ENCODE results near the gene SPATA9.

DNA sequence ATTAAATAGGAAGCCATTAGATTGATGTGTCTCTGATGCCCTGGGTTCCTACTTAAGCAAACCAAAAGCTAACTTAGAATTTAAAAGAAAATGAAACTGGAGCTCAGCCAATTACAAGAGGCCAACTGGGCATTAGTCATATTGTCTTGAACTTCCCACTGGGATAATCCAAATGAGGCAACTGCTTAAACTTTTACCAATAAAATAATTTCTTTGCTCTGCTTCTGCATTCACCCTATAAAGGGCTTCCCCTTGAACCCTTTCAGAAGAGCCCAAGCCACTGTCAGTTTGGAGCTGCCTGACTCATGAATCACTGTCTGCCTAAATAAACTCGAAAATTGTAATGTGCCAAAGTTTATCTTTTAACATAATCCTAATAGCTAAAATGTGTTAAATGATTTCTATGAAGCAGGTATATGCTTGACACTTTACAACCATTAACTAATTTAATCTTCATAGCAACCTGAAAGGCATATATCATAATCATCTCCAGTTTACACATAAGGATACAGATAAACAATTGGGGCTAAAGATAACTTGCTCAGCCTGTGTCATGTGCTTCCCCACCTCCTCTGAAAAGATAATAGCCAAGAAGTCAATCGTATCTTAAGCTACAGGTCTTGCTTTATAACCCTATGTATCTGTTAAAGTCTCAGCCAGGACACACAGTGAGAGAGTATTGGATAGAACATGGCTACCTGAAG, 51.4 kb downstream of the SPATA9 start:
- TF ChIP-seq, protein P1, sequence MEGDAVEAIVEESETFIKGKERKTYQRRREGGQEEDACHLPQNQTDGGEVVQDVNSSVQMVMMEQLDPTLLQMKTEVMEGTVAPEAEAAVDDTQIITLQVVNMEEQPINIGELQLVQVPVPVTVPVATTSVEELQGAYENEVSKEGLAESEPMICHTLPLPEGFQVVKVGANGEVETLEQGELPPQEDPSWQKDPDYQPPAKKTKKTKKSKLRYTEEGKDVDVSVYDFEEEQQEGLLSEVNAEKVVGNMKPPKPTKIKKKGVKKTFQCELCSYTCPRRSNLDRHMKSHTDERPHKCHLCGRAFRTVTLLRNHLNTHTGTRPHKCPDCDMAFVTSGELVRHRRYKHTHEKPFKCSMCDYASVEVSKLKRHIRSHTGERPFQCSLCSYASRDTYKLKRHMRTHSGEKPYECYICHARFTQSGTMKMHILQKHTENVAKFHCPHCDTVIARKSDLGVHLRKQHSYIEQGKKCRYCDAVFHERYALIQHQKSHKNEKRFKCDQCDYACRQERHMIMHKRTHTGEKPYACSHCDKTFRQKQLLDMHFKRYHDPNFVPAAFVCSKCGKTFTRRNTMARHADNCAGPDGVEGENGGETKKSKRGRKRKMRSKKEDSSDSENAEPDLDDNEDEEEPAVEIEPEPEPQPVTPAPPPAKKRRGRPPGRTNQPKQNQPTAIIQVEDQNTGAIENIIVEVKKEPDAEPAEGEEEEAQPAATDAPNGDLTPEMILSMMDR (IDR thresholded peaks at IDR 0.05; ENCODE audit: low read depth, low read length, missing input control): no peak
- no peak for TF ChIP-seq SP1 (IDR thresholded peaks at IDR 0.05)
- no peak for TF ChIP-seq HNF4G (IDR thresholded peaks at IDR 0.05)
- TF ChIP-seq, protein P2, sequence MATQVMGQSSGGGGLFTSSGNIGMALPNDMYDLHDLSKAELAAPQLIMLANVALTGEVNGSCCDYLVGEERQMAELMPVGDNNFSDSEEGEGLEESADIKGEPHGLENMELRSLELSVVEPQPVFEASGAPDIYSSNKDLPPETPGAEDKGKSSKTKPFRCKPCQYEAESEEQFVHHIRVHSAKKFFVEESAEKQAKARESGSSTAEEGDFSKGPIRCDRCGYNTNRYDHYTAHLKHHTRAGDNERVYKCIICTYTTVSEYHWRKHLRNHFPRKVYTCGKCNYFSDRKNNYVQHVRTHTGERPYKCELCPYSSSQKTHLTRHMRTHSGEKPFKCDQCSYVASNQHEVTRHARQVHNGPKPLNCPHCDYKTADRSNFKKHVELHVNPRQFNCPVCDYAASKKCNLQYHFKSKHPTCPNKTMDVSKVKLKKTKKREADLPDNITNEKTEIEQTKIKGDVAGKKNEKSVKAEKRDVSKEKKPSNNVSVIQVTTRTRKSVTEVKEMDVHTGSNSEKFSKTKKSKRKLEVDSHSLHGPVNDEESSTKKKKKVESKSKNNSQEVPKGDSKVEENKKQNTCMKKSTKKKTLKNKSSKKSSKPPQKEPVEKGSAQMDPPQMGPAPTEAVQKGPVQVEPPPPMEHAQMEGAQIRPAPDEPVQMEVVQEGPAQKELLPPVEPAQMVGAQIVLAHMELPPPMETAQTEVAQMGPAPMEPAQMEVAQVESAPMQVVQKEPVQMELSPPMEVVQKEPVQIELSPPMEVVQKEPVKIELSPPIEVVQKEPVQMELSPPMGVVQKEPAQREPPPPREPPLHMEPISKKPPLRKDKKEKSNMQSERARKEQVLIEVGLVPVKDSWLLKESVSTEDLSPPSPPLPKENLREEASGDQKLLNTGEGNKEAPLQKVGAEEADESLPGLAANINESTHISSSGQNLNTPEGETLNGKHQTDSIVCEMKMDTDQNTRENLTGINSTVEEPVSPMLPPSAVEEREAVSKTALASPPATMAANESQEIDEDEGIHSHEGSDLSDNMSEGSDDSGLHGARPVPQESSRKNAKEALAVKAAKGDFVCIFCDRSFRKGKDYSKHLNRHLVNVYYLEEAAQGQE (IDR thresholded peaks at IDR 0.05): no peak
- TF ChIP-seq YY1 (IDR thresholded peaks at IDR 0.05): no peak
- TF ChIP-seq FOXA1 (IDR thresholded peaks at IDR 0.05): no peak
- TF ChIP-seq, protein P3, sequence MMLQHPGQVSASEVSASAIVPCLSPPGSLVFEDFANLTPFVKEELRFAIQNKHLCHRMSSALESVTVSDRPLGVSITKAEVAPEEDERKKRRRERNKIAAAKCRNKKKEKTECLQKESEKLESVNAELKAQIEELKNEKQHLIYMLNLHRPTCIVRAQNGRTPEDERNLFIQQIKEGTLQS (IDR thresholded peaks at IDR 0.05): no peak
- TF ChIP-seq, protein P4, sequence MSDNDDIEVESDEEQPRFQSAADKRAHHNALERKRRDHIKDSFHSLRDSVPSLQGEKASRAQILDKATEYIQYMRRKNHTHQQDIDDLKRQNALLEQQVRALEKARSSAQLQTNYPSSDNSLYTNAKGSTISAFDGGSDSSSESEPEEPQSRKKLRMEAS (IDR thresholded peaks at IDR 0.05): no peak
- TF ChIP-seq RXRA (IDR thresholded peaks at IDR 0.05): no peak
- TF ChIP-seq, protein P5, sequence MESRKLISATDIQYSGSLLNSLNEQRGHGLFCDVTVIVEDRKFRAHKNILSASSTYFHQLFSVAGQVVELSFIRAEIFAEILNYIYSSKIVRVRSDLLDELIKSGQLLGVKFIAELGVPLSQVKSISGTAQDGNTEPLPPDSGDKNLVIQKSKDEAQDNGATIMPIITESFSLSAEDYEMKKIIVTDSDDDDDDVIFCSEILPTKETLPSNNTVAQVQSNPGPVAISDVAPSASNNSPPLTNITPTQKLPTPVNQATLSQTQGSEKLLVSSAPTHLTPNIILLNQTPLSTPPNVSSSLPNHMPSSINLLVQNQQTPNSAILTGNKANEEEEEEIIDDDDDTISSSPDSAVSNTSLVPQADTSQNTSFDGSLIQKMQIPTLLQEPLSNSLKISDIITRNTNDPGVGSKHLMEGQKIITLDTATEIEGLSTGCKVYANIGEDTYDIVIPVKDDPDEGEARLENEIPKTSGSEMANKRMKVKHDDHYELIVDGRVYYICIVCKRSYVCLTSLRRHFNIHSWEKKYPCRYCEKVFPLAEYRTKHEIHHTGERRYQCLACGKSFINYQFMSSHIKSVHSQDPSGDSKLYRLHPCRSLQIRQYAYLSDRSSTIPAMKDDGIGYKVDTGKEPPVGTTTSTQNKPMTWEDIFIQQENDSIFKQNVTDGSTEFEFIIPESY (IDR thresholded peaks at IDR 0.05): no peak

Measured in liver (tissue), 3 donors.